HCT116 (cell line): ENCODE results near the gene MYBPH. TPM values are rescaled to one million over a fixed set of nuclear protein-coding genes. Genes with fewer than 3 reads are reported as not detected.

Experiments used
- ATAC-seq: fragments of 200-7000 bp; cut with Tn5 transposase; 2 replicates; pipeline ENCODE4 v1.9.1; 2020; ENCODE audit warnings: mild to moderate bottlenecking, moderate library complexity
- BruUV-seq: library from RNA; stranded (reverse); fragments of 400-500 nt; replicated peaks from 2 replicates; lab custom pipeline; 2021; lab: Mats Ljungman, UMichigan
- CTCF ChIA-PET: fragments of 300-600 bp; sonication (Branson Sonifier 250); formaldehyde crosslinking; loops from one replicate; lab custom pipeline; 2021; ENCODE audit warnings: antibody characterized with exemption; lab: Charles Lee
- POLR2A ChIA-PET: fragments of 300-600, 350-600 bp; sonication (Branson Sonifier 250); formaldehyde crosslinking; loops from one replicate; lab custom pipeline; 2021; ENCODE audit warnings: antibody characterized with exemption; lab: Charles Lee
- RAD21 ChIA-PET, 2 experiments: fragments of 300-600 bp; sonication (Branson Sonifier 250); formaldehyde crosslinking; loops; one replicate each; lab custom pipeline; 2023; ENCODE audit warnings: low total read pairs in 2 of 2; ENCODE audit not compliant: uncharacterized antibody in 2 of 2, unreplicated experiment in 2 of 2, low non-redundant PET in 1 of 2; lab: Charles Lee
- DNase-seq: peaks from one replicate; pipeline ENCODE4 v3.0.0-alpha.2; 2010; ENCODE audit warnings: low read depth, low spot score
- H2AFZ ChIP-seq: fragments of 200-600 bp; shearing (Covaris generic), sonication (generic); 2 replicates; pipeline ENCODE4 v1.6.1; 2017; ENCODE audit warnings: low read depth, mixed run types, mixed read lengths, antibody characterized with exemption, low read length; ENCODE audit not compliant: poor library complexity, severe bottlenecking
- H3K27ac ChIP-seq: 2 replicates; pipeline ENCODE4 v1.5.1; 2012; ENCODE audit warnings: low read depth, low read length
- H3K27me3 ChIP-seq: fragments of 200-600 bp; sonication (generic); 2 replicates; pipeline ENCODE4 v1.6.1; 2016; ENCODE audit warnings: mixed run types, low read length, mixed read lengths; ENCODE audit not compliant: insufficient read depth
- H3K36me3 ChIP-seq, 2 experiments: fragments of 200-500 bp in 1 of 2; fragments of 200-600 bp in 1 of 2; sonication (Bioruptor generic) in 1 of 2; sonication (generic) in 1 of 2; 2 replicates each; pipeline versions ENCODE4 v1.5.1 to v1.6.1; 2014 to 2016; ENCODE audit warnings: low read length in 2 of 2, inconsistent platforms in 1 of 2, mixed read lengths in 1 of 2, mixed run types in 1 of 2; ENCODE audit not compliant: insufficient read depth in 2 of 2, control insufficient read depth in 1 of 2
- H3K4me1 ChIP-seq, 2 experiments: fragments of 200-600 bp in 1 of 2; sonication (generic) in 1 of 2; 2 replicates each; pipeline versions ENCODE4 v1.5.1 to v1.6.1; 2012 to 2017; ENCODE audit warnings: low read length in 2 of 2, inconsistent platforms in 1 of 2, mild to moderate bottlenecking in 1 of 2, mixed read lengths in 1 of 2, mixed run types in 1 of 2, moderate library complexity in 1 of 2; ENCODE audit not compliant: insufficient read depth in 2 of 2, control insufficient read depth in 1 of 2
- H3K4me2 ChIP-seq: fragments of 200-600 bp; sonication (generic); 2 replicates; pipeline ENCODE4 v1.6.1; 2017; ENCODE audit warnings: mixed run types, low read length, mixed read lengths
- H3K4me3 ChIP-seq, 2 experiments: fragments of 200-600 bp in 1 of 2; sonication (generic) in 1 of 2; replicated peaks in 1 of 2; 2 replicates each; pipeline ENCODE4 v1.5.1; 2011 to 2016; ENCODE audit warnings: low read length in 2 of 2, control low read depth in 1 of 2, low read depth in 1 of 2, mild to moderate bottlenecking in 1 of 2, mixed read lengths in 1 of 2, mixed run types in 1 of 2
- H3K79me2 ChIP-seq: fragments of 200-600 bp; sonication (generic); 2 replicates; pipeline ENCODE4 v1.6.1; 2017; ENCODE audit warnings: mild to moderate bottlenecking, mixed run types, low read length, moderate library complexity, mixed read lengths; ENCODE audit not compliant: insufficient read depth
- H3K9ac ChIP-seq: fragments of 200-600 bp; sonication (generic); 2 replicates; pipeline ENCODE4 v1.6.1; 2016; ENCODE audit warnings: low read length, mixed read lengths
- H3K9me2 ChIP-seq: fragments of 200-600 bp; sonication (generic), shearing (Covaris generic); 2 replicates; pipeline ENCODE4 v1.6.1; 2017; ENCODE audit warnings: mixed run types, mild to moderate bottlenecking, moderate library complexity; ENCODE audit not compliant: insufficient read depth
- H3K9me3 ChIP-seq, 2 experiments: fragments of 200-500 bp in 1 of 2; fragments of 200-600 bp in 1 of 2; sonication (Bioruptor generic) in 1 of 2; sonication (generic) in 1 of 2; 2 replicates each; pipeline ENCODE4 v1.6.1; 2014 to 2017; ENCODE audit warnings: low read length in 2 of 2, mixed read lengths in 2 of 2, inconsistent platforms in 1 of 2, low read depth in 1 of 2, mild to moderate bottlenecking in 1 of 2, mixed run types in 1 of 2, moderate library complexity in 1 of 2; ENCODE audit not compliant: control insufficient read depth in 1 of 2, insufficient read depth in 1 of 2
- H4K20me1 ChIP-seq: fragments of 200-600 bp; sonication (generic), shearing (Covaris generic); 2 replicates; pipeline ENCODE4 v1.6.1; 2017; ENCODE audit warnings: mixed run types, mild to moderate bottlenecking, moderate library complexity; ENCODE audit not compliant: insufficient read depth
- CEBPB ChIP-seq: IDR thresholded peaks from 2 replicates; pipeline ENCODE4 v1.6.1; 2012; ENCODE audit warnings: low read depth
- CTCF ChIP-seq, 3 experiments: fragments of 200-600 bp in 1 of 3; sonication (generic) in 1 of 3; IDR thresholded peaks in 2 of 3; conservative IDR thresholded peaks in 1 of 3; 2 replicates each; pipeline ENCODE4 v1.5.1; 2012 to 2017; ENCODE audit warnings: low read depth in 2 of 3, low read length in 2 of 3, antibody characterized with exemption in 1 of 3, borderline replicate concordance in 1 of 3, control low read depth in 1 of 3, mild to moderate bottlenecking in 1 of 3, mixed read lengths in 1 of 3, mixed run types in 1 of 3, moderate library complexity in 1 of 3; ENCODE audit not compliant: insufficient read depth in 1 of 3
- EGR1 ChIP-seq: IDR thresholded peaks from 2 replicates; pipeline ENCODE4 v1.6.1; 2012; ENCODE audit warnings: low read depth
- JUND ChIP-seq: IDR thresholded peaks from 2 replicates; pipeline ENCODE4 v1.6.1; 2012
- POLR2A ChIP-seq: IDR thresholded peaks from 2 replicates; pipeline ENCODE4 v1.7.0; 2011; ENCODE audit warnings: borderline replicate concordance; ENCODE audit not compliant: insufficient read depth, insufficient read length; ENCODE audit errors: extremely low read depth
- POLR2AphosphoS5 ChIP-seq: IDR thresholded peaks from 2 replicates; pipeline ENCODE4 v1.6.1; 2011; ENCODE audit warnings: mild to moderate bottlenecking, low read depth, low read length, moderate library complexity
- REST ChIP-seq: IDR thresholded peaks from 2 replicates; pipeline ENCODE4 v1.6.1; 2012; ENCODE audit warnings: low read depth
- SIN3A ChIP-seq: IDR thresholded peaks from 2 replicates; pipeline ENCODE4 v1.6.1; 2012; ENCODE audit warnings: low read depth
- SP1 ChIP-seq: IDR thresholded peaks from 2 replicates; pipeline ENCODE4 v1.6.1; 2012; ENCODE audit warnings: low read depth
- ZNF274 ChIP-seq: fragments of 200-500 bp; sonication (Bioruptor generic); IDR thresholded peaks from 2 replicates; pipeline ENCODE4 v1.6.1; 2014; ENCODE audit warnings: mild to moderate bottlenecking, low read depth, low read length, inconsistent platforms
- intact Hi-C: fragments of 100-400 bp; cut with micrococcal nuclease; formaldehyde crosslinking; loops from 2 replicates; pipeline ENCODE4 v1.10.0; 2022
- total RNA-seq: library from RNA; stranded (reverse); gene quantifications from one replicate; pipeline ENCODE4 v1.2.1, GENCODE V29; 2021; ENCODE audit not compliant: unreplicated experiment

Gene MYBPH
- total RNA-seq, 1 experiment from 2014 or later = 0.22 TPM

GRCh38 chr1:203183828-203184227, 8.2 kb upstream of the MYBPH start:
- ChIA-PET CTCF (no interaction called here), POLR2A (no interaction called here), RAD21 (no interaction called here)
- Histone ChIP-seq H3K9ac (no peak overlapping the region), H3K4me2 (no peak overlapping the region), H2AFZ (no peak overlapping the region), H3K9me3 (no peaks in the 10 kb centered on the region), H3K27me3 (no peaks in the 10 kb centered on the region), H4K20me1 (no peaks in the 10 kb centered on the region), H3K4me3 (no peak overlapping the region), H3K27ac (no peak overlapping the region), H3K9me2 (no peaks in the 10 kb centered on the region), H3K79me2 (no peaks in the 10 kb centered on the region), H3K36me3 (no peaks in the 10 kb centered on the region), H3K4me1 (peaks cover under 1 to 36% of the 10 kb centered on the region in 2 experiments)
- BruUV-seq = no TSS peak
- DNase-seq (no peak), ATAC-seq (no peak)
- intact Hi-C loops = no loop called here
- TF ChIP-seq ZNF274 (no peak), CEBPB (no peak)
- TF ChIP-seq, all 23 proteins: peak for 0

- H3K9me3 ChIP-seq = no peaks in the 10 kb centered on the region
- no peak overlapping the region for H2AFZ ChIP-seq
- POLR2A ChIA-PET = no interaction called here
- H3K36me3 ChIP-seq = no peaks in the 10 kb centered on the region
- BruUV-seq = no TSS peak
- RAD21 ChIA-PET = no interaction called here
- no peaks in the 10 kb centered on the region for H4K20me1 ChIP-seq
- no peak for DNase-seq
- TF ChIP-seq POLR2AphosphoS5 (no peak), EGR1 (no peak), SP1 (no peak), JUND (no peak), POLR2A (no peak), SIN3A (no peak), CTCF (IDR thresholded peaks at IDR 0.05 in 2 of 3, conservative IDR thresholded peaks at IDR 0.05 in 1 of 3; ENCODE audit: borderline replicate concordance in 1 of 3, insufficient read depth in 1 of 3, low read depth in 2 of 3, low read length in 2 of 3) (no peak), REST (no peak)
- no peaks in the 10 kb centered on the region for H3K9me2 ChIP-seq
- no peak overlapping the region for H3K4me3 ChIP-seq
- no peaks in the 10 kb centered on the region for H3K79me2 ChIP-seq
- no peaks in the 10 kb centered on the region for H3K27me3 ChIP-seq
- peaks cover 14 to 50% of the 10 kb centered on the region in 2 experiments for H3K4me1 ChIP-seq
- H3K27ac ChIP-seq = no peak overlapping the region
- intact Hi-C loops = no loop called here
- H3K4me2 ChIP-seq = no peak overlapping the region
- H3K9ac ChIP-seq = no peak overlapping the region
- no peak for ATAC-seq
- CTCF ChIA-PET = no interaction called here
These were observed 6.8 kb upstream of the MYBPH start for GRCh38 chr1:203182387-203182953.
